H1 (cell line): ENCODE results near the gene SUPT4H1. TPM values are rescaled to one million over a fixed set of nuclear protein-coding genes. Genes with fewer than 3 reads are reported as not detected.

ENCODE experiments used
- CTCF ChIA-PET: fragments of 300-600 bp; sonication (Branson Sonifier 250); formaldehyde crosslinking; loops from one replicate; lab custom pipeline; 2021; ENCODE audit not compliant: partially characterized antibody; lab: Charles Lee
- POLR2A ChIA-PET: fragments of 300-600 bp; sonication (Branson Sonifier 250); formaldehyde crosslinking; loops from one replicate; lab custom pipeline; 2021; ENCODE audit warnings: inconsistent platforms; ENCODE audit not compliant: partially characterized antibody; lab: Charles Lee
- DNase-seq, 2 experiments: peaks; one replicate each; pipeline versions ENCODE4 v3.0.0 to v3.0.0-alpha.2; 2010 to 2022; ENCODE audit warnings: low spot score in 2 of 2, low read depth in 1 of 2, mixed read lengths in 1 of 2
- FAIRE-seq: peaks from 2 replicates; lab custom pipeline; 2011; peaks lifted over from hg19 to GRCh38; lab: Jason Lieb, UNC
- H2AFZ ChIP-seq: 2 replicates; pipeline ENCODE4 v1.8.1; 2012; ENCODE audit warnings: low read length, inconsistent platforms
- H2AK5ac ChIP-seq: 2 replicates; pipeline ENCODE4 v1.6.1; 2013; ENCODE audit warnings: low read depth, low read length
- H2BK120ac ChIP-seq: replicated peaks from 2 replicates; pipeline ENCODE3; 2013; ENCODE audit warnings: low read depth, low read length, inconsistent platforms
- H2BK12ac ChIP-seq: 2 replicates; pipeline ENCODE4 v1.6.1; 2013; ENCODE audit warnings: low read depth, low read length
- H2BK15ac ChIP-seq: 2 replicates; pipeline ENCODE4 v1.6.1; 2013; ENCODE audit warnings: low read length
- H2BK20ac ChIP-seq: 2 replicates; pipeline ENCODE4 v1.6.1; 2013; ENCODE audit warnings: low read length
- H2BK5ac ChIP-seq: 2 replicates; pipeline ENCODE4 v1.6.1; 2013; ENCODE audit warnings: low read depth, low read length
- H3K14ac ChIP-seq: 2 replicates; pipeline ENCODE4 v1.6.1; 2013; ENCODE audit warnings: inconsistent platforms; ENCODE audit not compliant: insufficient read length
- H3K18ac ChIP-seq: 2 replicates; pipeline ENCODE4 v1.6.1; 2013; ENCODE audit warnings: low read length; ENCODE audit errors: extremely low read depth
- H3K23ac ChIP-seq: 2 replicates; pipeline ENCODE4 v1.6.1; 2013; ENCODE audit warnings: inconsistent platforms; ENCODE audit not compliant: insufficient read length
- H3K23me2 ChIP-seq: 2 replicates; pipeline ENCODE4 v1.6.1; 2013; ENCODE audit warnings: low read depth, low read length
- H3K27ac ChIP-seq: 2 replicates; pipeline ENCODE4 v1.6.1; 2011; ENCODE audit warnings: low read depth, low read length, inconsistent platforms
- H3K27me3 ChIP-seq, 4 experiments: replicated peaks in 1 of 4; 1 replicate in 1 of 4; 2 replicates in 3 of 4; pipeline versions ENCODE4 v1.6.1 to v1.8.1; 2011 to 2013; ENCODE audit warnings: low read length in 3 of 4, mild to moderate bottlenecking in 3 of 4, inconsistent platforms in 2 of 4, mixed read lengths in 2 of 4, moderate library complexity in 1 of 4; ENCODE audit not compliant: control insufficient read depth in 3 of 4, insufficient read depth in 3 of 4; ENCODE audit errors: extremely low read depth in 1 of 4
- H3K36me3 ChIP-seq, 4 experiments: 2 replicates each; pipeline versions ENCODE4 v1.6.1 to v1.8.1; 2011 to 2013; ENCODE audit warnings: mild to moderate bottlenecking in 4 of 4, low read length in 3 of 4, moderate library complexity in 2 of 4, control low read depth in 1 of 4, inconsistent platforms in 1 of 4; ENCODE audit not compliant: insufficient read depth in 4 of 4, control insufficient read depth in 2 of 4
- H3K4ac ChIP-seq: replicated peaks from 2 replicates; pipeline ENCODE3; 2013; ENCODE audit warnings: low read length, low read depth, mixed read lengths, inconsistent platforms; ENCODE audit not compliant: insufficient read length
- H3K4me1 ChIP-seq, 4 experiments: replicated peaks in 1 of 4; 1 replicate in 1 of 4; 2 replicates in 3 of 4; pipeline versions ENCODE4 v1.6.1 to v1.8.1; 2011 to 2013; ENCODE audit warnings: low read length in 3 of 4, inconsistent platforms in 2 of 4, mixed read lengths in 1 of 4; ENCODE audit not compliant: insufficient read depth in 4 of 4, control insufficient read depth in 3 of 4
- H3K4me2 ChIP-seq, 2 experiments: 2 replicates each; pipeline versions ENCODE4 v1.6.1 to v1.8.1; 2011 to 2013; ENCODE audit warnings: low read depth in 2 of 2, low read length in 2 of 2, control low read depth in 1 of 2, inconsistent platforms in 1 of 2, mild to moderate bottlenecking in 1 of 2; ENCODE audit not compliant: insufficient read depth in 1 of 2
- H3K4me3 ChIP-seq, 4 experiments: fragments of 200-600, 300-600 bp in 1 of 4; sonication (generic), shearing (Covaris generic), sonication (Bioruptor Twin) in 1 of 4; 2 replicates each; pipeline versions ENCODE4 v1.5.1 to v1.8.1; 2011 to 2016; ENCODE audit warnings: low read length in 4 of 4, low read depth in 3 of 4, control low read depth in 2 of 4, inconsistent platforms in 2 of 4, mild to moderate bottlenecking in 2 of 4, mixed read lengths in 1 of 4, moderate library complexity in 1 of 4; ENCODE audit not compliant: insufficient read depth in 2 of 4; ENCODE audit errors: extremely low read depth in 1 of 4
- H3K56ac ChIP-seq: replicated peaks from 2 replicates; pipeline ENCODE3; 2013; ENCODE audit warnings: low read depth, mild to moderate bottlenecking, mixed read lengths, low read length, inconsistent platforms; ENCODE audit not compliant: insufficient read length
- H3K79me1 ChIP-seq: 2 replicates; pipeline ENCODE4 v1.6.1; 2013; ENCODE audit warnings: low read depth, low read length, control low read depth
- H3K79me2 ChIP-seq, 2 experiments: 2 replicates each; pipeline versions ENCODE4 v1.6.1 to v1.8.1; 2012 to 2013; ENCODE audit warnings: low read length in 2 of 2, mild to moderate bottlenecking in 2 of 2, inconsistent platforms in 1 of 2; ENCODE audit not compliant: insufficient read depth in 2 of 2, control insufficient read depth in 1 of 2
- H3K9ac ChIP-seq, 4 experiments: replicated peaks in 1 of 4; 1 replicate in 1 of 4; 2 replicates in 3 of 4; pipeline versions ENCODE4 v1.6.1 to v1.8.1; 2011 to 2013; ENCODE audit warnings: low read depth in 3 of 4, low read length in 3 of 4, control low read depth in 2 of 4, mild to moderate bottlenecking in 2 of 4, moderate library complexity in 2 of 4, inconsistent platforms in 1 of 4; ENCODE audit errors: extremely low read depth in 1 of 4
- H3K9me3 ChIP-seq, 2 experiments: 2 replicates each; pipeline versions ENCODE4 v1.6.1 to v1.8.1; 2012 to 2013; ENCODE audit warnings: mild to moderate bottlenecking in 2 of 2, moderate library complexity in 2 of 2, control low read depth in 1 of 2, inconsistent platforms in 1 of 2, low read depth in 1 of 2, low read length in 1 of 2, mixed read lengths in 1 of 2; ENCODE audit not compliant: insufficient read depth in 2 of 2
- H4K20me1 ChIP-seq, 2 experiments: replicated peaks in 1 of 2; 2 replicates each; pipeline versions ENCODE3 to v1.8.1; 2011 to 2013; ENCODE audit warnings: inconsistent platforms in 2 of 2, low read length in 2 of 2, mild to moderate bottlenecking in 1 of 2; ENCODE audit not compliant: insufficient read depth in 2 of 2, control insufficient read depth in 1 of 2
- H4K5ac ChIP-seq: 2 replicates; pipeline ENCODE4 v1.6.1; 2013; ENCODE audit warnings: low read length, low read depth, mixed read lengths, inconsistent platforms; ENCODE audit not compliant: insufficient read length
- H4K8ac ChIP-seq: 2 replicates; pipeline ENCODE4 v1.8.0; 2013; ENCODE audit warnings: mild to moderate bottlenecking, moderate library complexity, low read length, inconsistent platforms; ENCODE audit not compliant: insufficient read depth; ENCODE audit errors: extremely low read depth
- H4K91ac ChIP-seq: replicated peaks from 2 replicates; pipeline ENCODE3; 2013; ENCODE audit warnings: low read length, mixed read lengths, inconsistent platforms; ENCODE audit not compliant: insufficient read length
- BRCA1 ChIP-seq: IDR thresholded peaks from 2 replicates; pipeline ENCODE4 v1.6.1; 2012; ENCODE audit warnings: low read depth, low read length, improper control_type of control experiment
- CBX5 ChIP-seq: fragments of 300-800, 300-1000 bp; sonication (generic); IDR thresholded peaks from 2 replicates; pipeline ENCODE4 v1.7.1; 2016; ENCODE audit warnings: antibody characterized with exemption, low read length, low read depth
- CBX8 ChIP-seq: fragments of 300-800, 300-1000 bp; sonication (generic); IDR thresholded peaks from 2 replicates; pipeline ENCODE4 v1.7.1; 2016; ENCODE audit warnings: low read depth, low read length, borderline replicate concordance
- EP300 ChIP-seq, 2 experiments: IDR thresholded peaks; 1 replicate in 1 of 2; 2 replicates in 1 of 2; pipeline ENCODE4 v1.6.1; 2011 to 2012; ENCODE audit warnings: low read depth in 2 of 2, low read length in 2 of 2, mild to moderate bottlenecking in 2 of 2, borderline replicate concordance in 1 of 2, inconsistent platforms in 1 of 2, moderate library complexity in 1 of 2
- FOSL1 ChIP-seq: IDR thresholded peaks from 2 replicates; pipeline ENCODE4 v1.6.1; 2011; ENCODE audit warnings: mild to moderate bottlenecking, low read depth, low read length, moderate library complexity; ENCODE audit not compliant: insufficient read depth
- JUND ChIP-seq: IDR thresholded peaks from 2 replicates; pipeline ENCODE4 v1.6.1; 2011; ENCODE audit warnings: mild to moderate bottlenecking, improper control_type of control experiment, low read length
- MAFK ChIP-seq: IDR thresholded peaks from 2 replicates; pipeline ENCODE4 v1.6.1; 2012; ENCODE audit warnings: low read depth, mild to moderate bottlenecking, improper control_type of control experiment, low read length
- PHF8 ChIP-seq: fragments of 200-600 bp; sonication (generic); conservative IDR thresholded peaks from 2 replicates; pipeline ENCODE4 v1.7.1; 2012; ENCODE audit warnings: low read depth, mild to moderate bottlenecking, inconsistent platforms, low read length, moderate library complexity
- RFX5 ChIP-seq: IDR thresholded peaks from 2 replicates; pipeline ENCODE4 v1.6.1; 2011; ENCODE audit warnings: low read depth, low read length, improper control_type of control experiment, borderline replicate concordance
- SIN3A ChIP-seq, 2 experiments: IDR thresholded peaks in 1 of 2; conservative IDR thresholded peaks in 1 of 2; 2 replicates each; pipeline ENCODE4 v1.6.1; 2011 to 2012; ENCODE audit warnings: low read length in 2 of 2, improper control_type of control experiment in 1 of 2, low read depth in 1 of 2, mild to moderate bottlenecking in 1 of 2
- TAF1 ChIP-seq: IDR thresholded peaks from 2 replicates; pipeline ENCODE4 v1.6.1; 2011; ENCODE audit warnings: mild to moderate bottlenecking, low read depth, low read length
- WGBS, 2 experiments: shearing (Covaris generic) in 1 of 2; methylation state at CpG; one replicate each; pipeline versions ENCODE4 v1.1.6 to v1.1.7; 2013 to 2015; ENCODE audit warnings: low lambda C conversion rate in 2 of 2, mixed read lengths in 2 of 2, inconsistent platforms in 1 of 2, low coverage in 1 of 2, missing lambda C conversion rate in 1 of 2; ENCODE audit not compliant: insufficient replicate concordance in 2 of 2, insufficient coverage in 1 of 2, insufficient read length in 1 of 2; ENCODE audit errors: extremely low coverage in 1 of 2, missing lambda C conversion rate in 1 of 2; 5-methylcytosine and 5-hydroxymethylcytosine counted together
- polyA plus RNA-seq, 7 experiments: library from polyadenylated mRNA; depleted of rRNA in 3 of 7; stranded (reverse) in 5 of 7; unstranded in 2 of 7; fragments of >200 nt in 5 of 7; fragments of 200-250 nt in 2 of 7; gene quantifications; 1 replicate in 5 of 7; 2 replicates in 1 of 7; 4 replicates in 1 of 7; pipeline versions ENCODE4 v1.2.1 to v1.2.3, GENCODE V29; 2011 to 2013; ENCODE audit warnings: missing spikeins in 2 of 7, mixed read lengths in 2 of 7
- total RNA-seq: library from RNA; stranded (reverse); fragmentation: NEBNext Ultra II Directional; extraction: Animal tissue kit (Norgen Biotek cat#: 25700); gene quantifications from 2 replicates; pipeline ENCODE4 v1.2.1, GENCODE V29; 2021
- TF ChIP-seq, protein P1 (sequence below): IDR thresholded peaks from 2 replicates; pipeline ENCODE4 v1.6.1; 2012; ENCODE audit warnings: low read length, inconsistent platforms

SUPT4H1 gene
- total and polyA plus RNA-seq, 2 of the 8 experiments (the other 6 are each of a cell fraction or from before 2014, with no cell fraction given): 112 to 143 TPM

DNA sequence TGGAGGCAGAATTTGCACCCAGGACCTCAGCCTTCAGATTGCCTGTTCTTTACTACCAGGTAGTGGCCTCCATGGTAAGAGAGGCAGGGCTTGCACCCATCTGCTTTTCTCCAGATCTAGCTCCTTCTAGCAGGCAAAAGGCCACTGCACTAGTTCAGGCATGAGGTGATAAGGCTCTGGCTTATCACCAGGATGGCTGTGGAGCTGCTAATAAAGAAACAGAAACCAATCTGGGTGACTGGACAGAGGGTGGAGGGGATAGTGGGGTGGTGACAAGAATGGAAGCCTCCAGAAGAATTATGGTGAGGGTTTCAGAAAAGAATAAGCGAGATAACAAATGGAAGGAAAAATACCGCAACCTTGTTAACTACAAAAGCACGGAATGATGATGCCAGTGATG, 15.5 kb upstream of the SUPT4H1 start:
- FAIRE-seq: no peak
- Histone ChIP-seq H2BK5ac (no peak overlapping the region), H4K91ac (no peak overlapping the region), H3K27me3 (no peaks in the 10 kb centered on the region), H3K4ac (no peak overlapping the region), H3K79me2 (no peaks in the 10 kb centered on the region), H3K27ac (no peak overlapping the region), H4K20me1 (no peaks in the 10 kb centered on the region), H3K4me3 (no peak overlapping the region), H3K56ac (no peak overlapping the region), H2BK120ac (no peak overlapping the region), H3K9ac (no peak overlapping the region), H3K36me3 (no peaks in the 10 kb centered on the region; a peak in 1 of 8 replicates), H4K8ac (no peak overlapping the region), H3K23me2 (no peaks in the 10 kb centered on the region; the same call in 1 of the 2 replicates), H4K5ac (no peak overlapping the region), H3K14ac (no peak overlapping the region), H2BK15ac (no peak overlapping the region), H2AFZ (no peak overlapping the region), H2AK5ac (no peak overlapping the region), H3K9me3 (no peaks in the 10 kb centered on the region), H3K18ac (no peak overlapping the region), H3K23ac (no peak overlapping the region), H2BK20ac (no peak overlapping the region), H3K4me1 (peaks cover 0 to 2% (median 0%) of the 10 kb centered on the region in 4 experiments; a peak in 1 of 7 replicates), H2BK12ac (no peak overlapping the region), H3K4me2 (no peak overlapping the region), H3K79me1 (no peaks in the 10 kb centered on the region)
- 87% methylated on average over 3 of the region's 3 CpGs; no CpG with 5 or more reads in 1 of the 2 experiments for WGBS, 2 experiments
- ChIA-PET POLR2A (interaction anchor here (1.2 kb wide), 1 partner anchor 12 kb away, joined by 4 read pairs; no protein-coding TSS in a partner anchor), CTCF (interaction anchor here (0.7 kb wide), 1 partner anchor 50 kb away, joined by 4 read pairs; the partner anchor contains the start of gene RNF43)
- no peak for DNase-seq
- no peak for TF ChIP-seq PHF8
- no peak for TF ChIP-seq JUND
- no peak for TF ChIP-seq BRCA1
- TF ChIP-seq TAF1: no peak
- no peak for TF ChIP-seq CBX8
- TF ChIP-seq EP300 (IDR thresholded peaks at IDR 0.05; ENCODE audit: borderline replicate concordance in 1 of 2, low read depth in 2 of 2, low read length in 2 of 2): no peak
- TF ChIP-seq, protein P1, sequence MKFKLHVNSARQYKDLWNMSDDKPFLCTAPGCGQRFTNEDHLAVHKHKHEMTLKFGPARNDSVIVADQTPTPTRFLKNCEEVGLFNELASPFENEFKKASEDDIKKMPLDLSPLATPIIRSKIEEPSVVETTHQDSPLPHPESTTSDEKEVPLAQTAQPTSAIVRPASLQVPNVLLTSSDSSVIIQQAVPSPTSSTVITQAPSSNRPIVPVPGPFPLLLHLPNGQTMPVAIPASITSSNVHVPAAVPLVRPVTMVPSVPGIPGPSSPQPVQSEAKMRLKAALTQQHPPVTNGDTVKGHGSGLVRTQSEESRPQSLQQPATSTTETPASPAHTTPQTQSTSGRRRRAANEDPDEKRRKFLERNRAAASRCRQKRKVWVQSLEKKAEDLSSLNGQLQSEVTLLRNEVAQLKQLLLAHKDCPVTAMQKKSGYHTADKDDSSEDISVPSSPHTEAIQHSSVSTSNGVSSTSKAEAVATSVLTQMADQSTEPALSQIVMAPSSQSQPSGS: no peak
- TF ChIP-seq SIN3A (conservative IDR thresholded peaks at IDR 0.05 in 1 of 2, IDR thresholded peaks at IDR 0.05 in 1 of 2; ENCODE audit: low read depth in 1 of 2, low read length in 2 of 2): no peak
- TF ChIP-seq MAFK: no peak
- TF ChIP-seq CBX5: no peak
- no peak for TF ChIP-seq RFX5
- TF ChIP-seq FOSL1: no peak
